ENCODE data around the gene APRT. TPM values are rescaled to one million over a fixed set of nuclear protein-coding genes. Genes with fewer than 3 reads are reported as not detected.

Gene APRT
- total RNA-seq, 1 experiment from 2014 or later, result 311 TPM

DNA sequence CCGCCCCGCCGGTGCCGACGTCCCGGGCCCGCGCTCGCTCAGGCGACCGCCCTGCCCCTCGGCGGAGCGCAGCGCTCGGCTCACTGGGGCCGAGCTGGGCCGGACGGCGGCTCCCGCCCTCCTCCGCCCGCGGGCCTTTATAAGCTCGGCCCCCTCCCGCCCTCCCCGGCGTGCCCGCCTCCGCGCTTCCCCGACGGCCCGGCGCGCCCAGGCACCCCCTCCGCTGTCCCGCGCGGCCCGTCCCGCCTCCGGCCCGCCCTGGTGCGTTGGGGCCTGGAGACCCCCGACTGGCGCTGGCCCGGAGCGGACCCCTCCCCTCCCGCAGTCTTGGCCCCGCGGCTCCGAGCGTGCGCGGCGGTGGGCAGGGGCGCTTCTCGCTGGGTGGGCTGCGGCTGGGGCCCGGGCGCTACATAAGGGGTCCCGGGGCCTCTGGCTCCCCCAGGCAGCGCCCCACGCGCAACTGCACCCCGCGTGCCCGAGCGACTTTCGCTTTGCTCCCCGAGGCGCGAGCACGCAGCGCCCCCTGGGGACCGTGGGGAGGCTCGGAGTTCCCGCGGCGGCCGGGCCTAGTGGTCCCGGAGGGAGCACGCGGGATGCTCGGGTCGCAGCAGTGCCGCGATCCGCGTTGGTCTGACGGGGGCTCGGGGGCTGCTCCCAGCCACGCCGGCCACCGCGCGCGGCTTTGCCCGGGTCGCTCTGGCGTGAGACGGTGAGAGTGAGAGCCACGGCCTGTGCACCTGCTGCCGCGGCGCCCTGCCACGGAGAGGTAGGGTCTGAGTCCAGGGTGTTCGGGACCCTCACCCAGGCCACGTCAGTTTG is 26.4 kb downstream of the APRT start, which contains the start of gene PIEZO1 (continued):
- TF ChIP-seq, protein P1, sequence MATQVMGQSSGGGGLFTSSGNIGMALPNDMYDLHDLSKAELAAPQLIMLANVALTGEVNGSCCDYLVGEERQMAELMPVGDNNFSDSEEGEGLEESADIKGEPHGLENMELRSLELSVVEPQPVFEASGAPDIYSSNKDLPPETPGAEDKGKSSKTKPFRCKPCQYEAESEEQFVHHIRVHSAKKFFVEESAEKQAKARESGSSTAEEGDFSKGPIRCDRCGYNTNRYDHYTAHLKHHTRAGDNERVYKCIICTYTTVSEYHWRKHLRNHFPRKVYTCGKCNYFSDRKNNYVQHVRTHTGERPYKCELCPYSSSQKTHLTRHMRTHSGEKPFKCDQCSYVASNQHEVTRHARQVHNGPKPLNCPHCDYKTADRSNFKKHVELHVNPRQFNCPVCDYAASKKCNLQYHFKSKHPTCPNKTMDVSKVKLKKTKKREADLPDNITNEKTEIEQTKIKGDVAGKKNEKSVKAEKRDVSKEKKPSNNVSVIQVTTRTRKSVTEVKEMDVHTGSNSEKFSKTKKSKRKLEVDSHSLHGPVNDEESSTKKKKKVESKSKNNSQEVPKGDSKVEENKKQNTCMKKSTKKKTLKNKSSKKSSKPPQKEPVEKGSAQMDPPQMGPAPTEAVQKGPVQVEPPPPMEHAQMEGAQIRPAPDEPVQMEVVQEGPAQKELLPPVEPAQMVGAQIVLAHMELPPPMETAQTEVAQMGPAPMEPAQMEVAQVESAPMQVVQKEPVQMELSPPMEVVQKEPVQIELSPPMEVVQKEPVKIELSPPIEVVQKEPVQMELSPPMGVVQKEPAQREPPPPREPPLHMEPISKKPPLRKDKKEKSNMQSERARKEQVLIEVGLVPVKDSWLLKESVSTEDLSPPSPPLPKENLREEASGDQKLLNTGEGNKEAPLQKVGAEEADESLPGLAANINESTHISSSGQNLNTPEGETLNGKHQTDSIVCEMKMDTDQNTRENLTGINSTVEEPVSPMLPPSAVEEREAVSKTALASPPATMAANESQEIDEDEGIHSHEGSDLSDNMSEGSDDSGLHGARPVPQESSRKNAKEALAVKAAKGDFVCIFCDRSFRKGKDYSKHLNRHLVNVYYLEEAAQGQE (IDR thresholded peaks at IDR 0.05; ENCODE audit: low read depth), result no peak
- TF ChIP-seq RAD21 (IDR thresholded peaks at IDR 0.05; ENCODE audit: low read depth), result no peak
- TF ChIP-seq SIN3A (IDR thresholded peaks at IDR 0.05; ENCODE audit: low read depth), result no peak
- no peak for TF ChIP-seq CBX3 (IDR thresholded peaks at IDR 0.05; ENCODE audit: low read depth)
- no peak for TF ChIP-seq ELF1 (IDR thresholded peaks at IDR 0.05; ENCODE audit: borderline replicate concordance, low read depth)

DNA sequence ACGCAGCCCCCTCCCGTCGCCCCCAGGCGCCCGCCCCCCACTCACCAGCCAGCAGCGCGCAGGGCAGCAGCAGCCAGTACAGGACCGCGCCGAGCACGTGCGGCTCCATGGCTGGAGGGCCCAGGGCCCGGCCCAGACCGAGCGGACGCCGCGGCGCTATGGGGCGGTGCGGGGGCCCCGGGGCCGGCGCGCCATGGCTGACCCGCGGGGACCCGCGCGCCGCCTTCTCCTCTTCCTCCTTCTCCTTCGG is 26.9 kb downstream of the APRT start:
- Histone ChIP-seq H3K79me2 (ENCODE audit: insufficient read depth, low read length) (peaks cover 52% of the 10 kb centered on the region), H4K20me1 (ENCODE audit: insufficient read depth) (peaks cover 11% of the 10 kb centered on the region; the same call in 1 of the 2 replicates), H3K27me3 (ENCODE audit: insufficient read depth, low read length) (no peaks in the 10 kb centered on the region), H3K9ac (ENCODE audit: low read length) (peak overlapping the region; percentile 94), H3K4me1 (ENCODE audit: control insufficient read depth in 1 of 2, insufficient read depth in 2 of 2, low read length in 2 of 2) (peaks cover 41 to 51% of the 10 kb centered on the region in 2 experiments), H2AFZ (ENCODE audit: low read depth, low read length, poor library complexity, severe bottlenecking) (no peak overlapping the region), H3K27ac (ENCODE audit: low read depth, low read length) (peak overlapping the region; percentile 91), H3K9me2 (ENCODE audit: insufficient read depth) (no peaks in the 10 kb centered on the region), H3K36me3 (ENCODE audit: control insufficient read depth in 1 of 2, insufficient read depth in 2 of 2, low read length in 2 of 2) (no peaks in the 10 kb centered on the region; a peak in 1 of 4 replicates), H3K9me3 (ENCODE audit: control insufficient read depth in 1 of 2, insufficient read depth in 1 of 2, low read depth in 1 of 2, low read length in 2 of 2) (no peaks in the 10 kb centered on the region), H3K4me3 (replicated peaks in 1 of 2; ENCODE audit: low read depth in 1 of 2, low read length in 2 of 2) (peak overlapping the region; percentile 69 to 82), H3K4me2 (ENCODE audit: low read length) (peak overlapping the region; percentile 92)
- intact Hi-C loops (cut with micrococcal nuclease), result loop anchor here (2.0 kb wide), 2 partner anchors 18 to 40 kb away; partner anchors contain the start of gene CDT1
- CTCF ChIA-PET, result interaction anchor here (0.9 to 8.9 kb wide), 10 partner anchors 11 to 386 kb away, joined by 3 to 59 read pairs (median 4); partner anchors contain the start of gene CDH15
- BruUV-seq (replicated peaks), result no TSS peak
- TF ChIP-seq, protein P2, sequence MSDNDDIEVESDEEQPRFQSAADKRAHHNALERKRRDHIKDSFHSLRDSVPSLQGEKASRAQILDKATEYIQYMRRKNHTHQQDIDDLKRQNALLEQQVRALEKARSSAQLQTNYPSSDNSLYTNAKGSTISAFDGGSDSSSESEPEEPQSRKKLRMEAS (IDR thresholded peaks at IDR 0.05), result no peak
- TF ChIP-seq ZFX (IDR thresholded peaks at IDR 0.05), result peak; percentile 98
- DNase-seq (ENCODE audit: low read depth, low spot score) (no peak), ATAC-seq (peak; percentile 53)
- POLR2A ChIA-PET, result interaction anchor here (0.7 to 2.1 kb wide), 10 partner anchors 9 to 48 kb away, joined by 3 to 18 read pairs (median 4); partner anchors contain the start of gene APRT
- RAD21 ChIA-PET (ENCODE audit: low non-redundant PET in 1 of 2, low total read pairs in 2 of 2, uncharacterized antibody in 2 of 2, unreplicated experiment in 2 of 2), result interaction anchor here (0.7 to 1.0 kb wide), 3 partner anchors 14 to 47 kb away, joined by 3 to 4 read pairs (median 3); no protein-coding TSS in a partner anchor
